MCF 10A (cell line): ENCODE measurements around the gene SLC24A3. TPM values are rescaled to one million over a fixed set of nuclear protein-coding genes. Genes with fewer than 3 reads are reported as not detected.
A peak's percentile ranks its signal among the peaks of the same experiment; 100 is the strongest.

ENCODE experiments used
- BruUV-seq: library from RNA; stranded (reverse); fragments of 400-500 nt; replicated peaks from 2 replicates; lab custom pipeline; 2021; lab: Mats Ljungman, UMichigan
- CTCF ChIA-PET: fragments of 300-600 bp; sonication (Branson Sonifier 250); formaldehyde crosslinking; extraction: SDS; loops from one replicate; lab custom pipeline; 2021; ENCODE audit warnings: antibody characterized with exemption, inconsistent platforms; lab: Yijun Ruan, JAX
- POLR2A ChIA-PET: fragments of 300-600, 350-650 bp; sonication (Branson Sonifier 250); formaldehyde crosslinking; extraction: SDS; loops from one replicate; lab custom pipeline; 2020; ENCODE audit warnings: antibody characterized with exemption, inconsistent platforms; lab: Yijun Ruan, JAX
- DNase-seq: peaks from one replicate; pipeline ENCODE4 v3.0.0-alpha.2; 2018; ENCODE audit not compliant: unreplicated experiment
- H3K27ac Mint-ChIP-seq: one replicate; pipeline ENCODE4 v1.8.0; 2022; ENCODE audit warnings: mild to moderate bottlenecking, low read depth, mixed read lengths; ENCODE audit not compliant: unreplicated experiment
- H3K27me3 Mint-ChIP-seq: one replicate; pipeline ENCODE4 v1.8.0; 2022; ENCODE audit warnings: mixed read lengths; ENCODE audit not compliant: insufficient read depth, unreplicated experiment
- H3K36me3 Mint-ChIP-seq: one replicate; pipeline ENCODE4 v1.8.0; 2022; ENCODE audit warnings: mild to moderate bottlenecking, moderate library complexity, mixed read lengths; ENCODE audit not compliant: insufficient read depth, unreplicated experiment
- H3K4me1 Mint-ChIP-seq: one replicate; pipeline ENCODE4 v1.8.0; 2022; ENCODE audit warnings: mixed read lengths; ENCODE audit not compliant: insufficient read depth, unreplicated experiment
- H3K4me3 Mint-ChIP-seq: one replicate; pipeline ENCODE4 v1.8.0; 2022; ENCODE audit warnings: mild to moderate bottlenecking, moderate library complexity, mixed read lengths; ENCODE audit not compliant: unreplicated experiment
- H3K9me3 Mint-ChIP-seq: one replicate; pipeline ENCODE4 v1.8.0; 2022; ENCODE audit warnings: mixed read lengths; ENCODE audit not compliant: unreplicated experiment
- CTCF ChIP-seq: fragments of 200-600 bp; IDR thresholded peaks from one replicate; pipeline ENCODE4 v1.8.0; 2022; ENCODE audit warnings: antibody characterized with exemption, mild to moderate bottlenecking; ENCODE audit not compliant: unreplicated experiment
- intact Hi-C: fragments of 100-400 bp; cut with micrococcal nuclease; formaldehyde crosslinking; loops from 2 replicates; pipeline ENCODE4 v1.14.1; 2022
- total RNA-seq: library from RNA; stranded (reverse); gene quantifications from 2 replicates; pipeline ENCODE4 v1.2.3, GENCODE V29; 2022

SLC24A3 gene
- total RNA-seq, 1 experiment from 2014 or later: not detected

DNA sequence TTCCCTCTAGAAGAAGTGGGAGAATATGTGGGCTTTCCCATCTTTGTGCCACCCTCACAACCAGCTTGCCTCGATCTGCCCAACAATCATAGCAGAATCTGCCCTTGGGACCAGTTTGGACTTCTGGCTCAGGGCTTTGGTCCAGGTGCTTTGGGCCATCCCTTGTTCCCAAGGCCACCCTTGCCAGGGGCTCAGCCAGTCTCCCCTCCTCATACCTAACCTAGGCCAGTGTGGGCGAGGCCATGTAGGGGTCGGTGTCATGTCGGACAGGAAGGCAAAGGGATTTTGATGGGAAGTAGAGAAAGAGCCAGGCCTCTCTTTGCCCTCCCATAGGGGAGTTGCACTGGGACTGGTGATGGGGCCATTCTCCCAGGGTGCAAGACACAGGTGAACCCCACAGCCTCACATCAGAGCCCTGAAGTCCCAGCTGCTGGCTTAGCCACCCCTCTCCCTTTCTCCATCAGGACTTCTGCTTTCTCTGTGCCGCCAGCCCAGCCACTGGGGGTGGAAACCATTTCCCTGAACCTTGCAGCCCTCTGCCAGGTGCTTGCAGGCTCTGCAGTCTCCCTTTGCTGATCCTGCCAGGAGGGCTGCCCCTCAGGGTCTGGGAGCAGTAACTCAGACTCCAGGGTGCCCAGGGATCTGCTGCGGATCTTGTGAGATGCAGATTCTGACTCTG is 60.7 kb downstream of the SLC24A3 start:
- no TSS peak for BruUV-seq
- H3K4me1 Mint-ChIP-seq: peaks cover 19% of the 10 kb centered on the region
- H3K9me3 Mint-ChIP-seq: no peaks in the 10 kb centered on the region
- CTCF ChIA-PET: interaction anchor here (0.6 kb wide), 1 partner anchor 585 kb away, joined by 4 read pairs; no protein-coding TSS in a partner anchor
- DNase-seq: no peak
- H3K36me3 Mint-ChIP-seq: no peaks in the 10 kb centered on the region
- intact Hi-C loops: no loop called here
- TF ChIP-seq CTCF: no peak
- H3K27me3 Mint-ChIP-seq: no peaks in the 10 kb centered on the region
- H3K4me3 Mint-ChIP-seq: no peak overlapping the region
- POLR2A ChIA-PET: no interaction called here
- no peak overlapping the region for H3K27ac Mint-ChIP-seq

DNA sequence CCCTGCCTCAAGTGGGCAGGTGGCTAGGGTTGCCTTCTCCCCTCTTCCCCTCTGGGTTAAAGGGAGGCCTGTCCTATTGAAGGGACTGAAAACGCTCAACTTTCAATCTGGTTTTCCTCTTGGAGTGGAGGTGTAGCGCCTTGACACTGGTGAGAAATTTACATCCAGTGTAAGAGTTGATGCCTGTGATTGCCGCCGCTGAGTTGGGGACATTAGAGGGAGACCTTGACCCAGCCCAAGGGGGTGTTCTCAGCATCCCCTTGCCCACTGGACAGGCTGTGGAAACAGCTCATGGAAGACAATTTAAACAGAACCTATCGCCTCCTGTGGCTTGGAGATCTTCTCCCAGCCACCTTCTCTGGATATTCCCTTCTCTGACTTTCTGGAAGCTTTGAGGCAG is 61.6 kb downstream of the SLC24A3 start:
- no peak for DNase-seq
- POLR2A ChIA-PET: no interaction called here
- CTCF ChIA-PET: interaction anchor here (0.7 kb wide), 1 partner anchor 162 kb away, joined by 3 read pairs; no protein-coding TSS in a partner anchor
- Mint-ChIP-seq H3K27me3 (no peaks in the 10 kb centered on the region), H3K4me1 (peaks cover 19% of the 10 kb centered on the region), H3K27ac (no peak overlapping the region), H3K9me3 (no peaks in the 10 kb centered on the region), H3K4me3 (no peak overlapping the region), H3K36me3 (no peaks in the 10 kb centered on the region)
- BruUV-seq: no TSS peak
- no peak for TF ChIP-seq CTCF
- intact Hi-C loops: no loop called here

DNA sequence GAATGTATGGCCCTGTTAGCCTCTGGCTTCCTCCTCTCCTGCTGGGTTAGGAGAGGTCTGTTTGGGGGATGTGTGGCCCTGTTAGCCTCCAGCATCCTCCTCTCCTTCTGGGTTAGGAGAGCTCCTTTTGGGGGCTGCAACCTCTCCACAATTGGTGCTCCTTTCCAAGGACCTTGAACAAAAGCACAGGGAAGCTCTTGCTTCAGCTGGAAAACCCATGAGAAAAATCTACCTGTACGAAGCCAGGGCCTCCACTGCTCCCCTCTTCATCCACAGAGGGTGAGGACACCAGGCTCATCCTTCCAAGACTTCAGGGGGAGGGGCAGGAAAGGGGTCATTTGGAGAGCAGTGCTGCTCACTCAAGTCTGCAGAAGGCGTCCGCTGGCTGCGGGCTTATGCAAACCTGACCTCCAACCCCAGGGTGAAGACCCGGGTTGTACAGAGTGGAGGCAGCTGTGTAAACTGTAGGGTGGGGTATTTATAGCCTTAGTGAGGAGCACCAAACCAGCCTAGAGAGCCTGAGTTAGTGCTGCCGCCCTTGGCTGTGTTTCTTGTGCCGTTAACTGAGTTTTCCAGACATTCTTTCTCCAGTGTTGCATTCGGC is 62.1 kb downstream of the SLC24A3 start:
- intact Hi-C loops: no loop called here
- Mint-ChIP-seq H3K36me3 (no peaks in the 10 kb centered on the region), H3K27me3 (no peaks in the 10 kb centered on the region), H3K4me3 (no peak overlapping the region), H3K27ac (no peak overlapping the region), H3K4me1 (peaks cover 18% of the 10 kb centered on the region), H3K9me3 (peaks cover 4% of the 10 kb centered on the region)
- CTCF ChIA-PET: interaction anchor here (0.7 kb wide), 1 partner anchor 163 kb away, joined by 3 read pairs; no protein-coding TSS in a partner anchor
- POLR2A ChIA-PET: interaction anchor here (0.7 kb wide), 1 partner anchor 48 kb away, joined by 3 read pairs; no protein-coding TSS in a partner anchor
- DNase-seq: no peak
- BruUV-seq: no TSS peak
- TF ChIP-seq CTCF: no peak

GRCh38 chr20:19275038-19275629 is 62.7 kb downstream of the SLC24A3 start:
- no peak overlapping the region for H3K4me3 Mint-ChIP-seq
- intact Hi-C loops: no loop called here

More at GRCh38 chr20:19275038-19275629, 62.7 kb downstream of the SLC24A3 start:
- no peaks in the 10 kb centered on the region for H3K36me3 Mint-ChIP-seq
- POLR2A ChIA-PET: interaction anchor here (0.7 kb wide), 1 partner anchor 47 kb away, joined by 3 read pairs; no protein-coding TSS in a partner anchor
- H3K4me1 Mint-ChIP-seq: peaks cover 11% of the 10 kb centered on the region
- no peaks in the 10 kb centered on the region for H3K27me3 Mint-ChIP-seq
- H3K9me3 Mint-ChIP-seq: peaks cover 7% of the 10 kb centered on the region
- peak overlapping the region; percentile 51 for H3K27ac Mint-ChIP-seq
- CTCF ChIA-PET: no interaction called here
- BruUV-seq: no TSS peak
- DNase-seq: no peak
- TF ChIP-seq CTCF: no peak
